ENCODE data around the gene LSS. TPM values are rescaled to one million over a fixed set of nuclear protein-coding genes. Genes with fewer than 3 reads are reported as not detected.
A peak's percentile ranks its signal among the peaks of the same experiment; 100 is the strongest.

The LSS gene
- total RNA-seq, 1 experiment from 2014 or later = 121 TPM

- intact Hi-C loops (cut with micrococcal nuclease; ENCODE audit: unreplicated experiment) = loop anchor here (10.0 kb wide), 1 partner anchor 79 kb away; the partner anchor contains the start of gene LSS
- no TSS peak for BruUV-seq (replicated peaks)
- no peak overlapping the region for H3K4me3 Mint-ChIP-seq (ENCODE audit: unreplicated experiment)
- CTCF ChIA-PET = no interaction called here
- no peak overlapping the region for H3K27ac Mint-ChIP-seq (ENCODE audit: unreplicated experiment)
- H3K9me3 Mint-ChIP-seq (ENCODE audit: unreplicated experiment) = no peaks in the 10 kb centered on the region
- H3K27me3 Mint-ChIP-seq (ENCODE audit: insufficient read depth, unreplicated experiment) = no peaks in the 10 kb centered on the region
- no peak overlapping the region for H3K4me3 ChIP-seq (ENCODE audit: low read depth, low read length)
- no peak for DNase-seq
- no peaks in the 10 kb centered on the region for H3K36me3 ChIP-seq (ENCODE audit: control insufficient read depth, insufficient read depth, low read length)
- peaks cover 10% of the 10 kb centered on the region; the same call in 1 of the 2 replicates for H3K4me1 ChIP-seq
- no peaks in the 10 kb centered on the region for H3K27me3 ChIP-seq (replicated peaks; ENCODE audit: control insufficient read depth, insufficient read depth, low read length)
- peaks cover 12% of the 10 kb centered on the region for H3K4me1 Mint-ChIP-seq (ENCODE audit: low read depth, unreplicated experiment)
- no peaks in the 10 kb centered on the region for H3K36me3 Mint-ChIP-seq (ENCODE audit: insufficient read depth, unreplicated experiment)
- POLR2A ChIA-PET = no interaction called here
- no peaks in the 10 kb centered on the region for H3K9me3 ChIP-seq
- no peak for TF ChIP-seq CTCF (IDR thresholded peaks at IDR 0.05; ENCODE audit: insufficient read depth in 1 of 2, low read depth in 1 of 2, low read length in 1 of 2, severe bottlenecking in 1 of 2, unreplicated experiment in 1 of 2)
These were observed 82.5 kb downstream of the LSS start for GRCh38 chr21:46145840-46146691.

GRCh38 chr21:46145159-46145839, 83.3 kb downstream of the LSS start:
- no peaks in the 10 kb centered on the region for H3K9me3 Mint-ChIP-seq (ENCODE audit: unreplicated experiment)

More at GRCh38 chr21:46145159-46145839, 83.3 kb downstream of the LSS start:
- Mint-ChIP-seq H3K27me3 (ENCODE audit: insufficient read depth, unreplicated experiment) (no peaks in the 10 kb centered on the region), H3K36me3 (ENCODE audit: insufficient read depth, unreplicated experiment) (no peaks in the 10 kb centered on the region), H3K4me3 (ENCODE audit: unreplicated experiment) (no peak overlapping the region), H3K4me1 (ENCODE audit: low read depth, unreplicated experiment) (peaks cover 12% of the 10 kb centered on the region), H3K27ac (ENCODE audit: unreplicated experiment) (peak overlapping the region; percentile 59)
- CTCF ChIA-PET = no interaction called here
- POLR2A ChIA-PET = no interaction called here
- intact Hi-C loops (cut with micrococcal nuclease; ENCODE audit: unreplicated experiment) = loop anchor here (10.0 kb wide), 1 partner anchor 80 kb away; the partner anchor contains the start of gene LSS
- no peak for DNase-seq
- H3K4me1 ChIP-seq = peaks cover 10% of the 10 kb centered on the region; the same call in 1 of the 2 replicates
- no TSS peak for BruUV-seq (replicated peaks)
- no peaks in the 10 kb centered on the region for H3K9me3 ChIP-seq
- no peaks in the 10 kb centered on the region for H3K36me3 ChIP-seq (ENCODE audit: control insufficient read depth, insufficient read depth, low read length)
- no peaks in the 10 kb centered on the region for H3K27me3 ChIP-seq (replicated peaks; ENCODE audit: control insufficient read depth, insufficient read depth, low read length)
- H3K4me3 ChIP-seq (ENCODE audit: low read depth, low read length) = no peak overlapping the region
- no peak for TF ChIP-seq CTCF (IDR thresholded peaks at IDR 0.05; ENCODE audit: insufficient read depth in 1 of 2, low read depth in 1 of 2, low read length in 1 of 2, severe bottlenecking in 1 of 2, unreplicated experiment in 1 of 2)
